Stimulated activated CD4-positive, alpha-beta T cell treated with anti-CD3 and anti-CD28 coated beads, TNF-alpha, amount 100 ng/mL, for 1 hour (primary cell): Measurements from ENCODE around the gene TNRC6A.
"Not testable (repeated sequence)": the region's sequence is repeated elsewhere in the genome, so short reads cannot be mapped to it uniquely, and the experiment has no call there.

ENCODE experiments used
- DNase-seq, 3 donors: peaks; one replicate each; pipeline ENCODE4 v3.0.0-alpha.2; 2020; ENCODE audit warnings: low read depth in 3 of 3, low spot score in 1 of 3

The TNRC6A gene

GRCh38 chr16:24844101-24845030 lies 114.9 kb downstream of the TNRC6A start:
- no peak for DNase-seq

- not testable (repeated sequence) for DNase-seq
Measured at GRCh38 chr16:24845031-24845365, 115.5 kb downstream of the TNRC6A start.

GRCh38 chr16:24845726-24846547 lies 116.5 kb downstream of the TNRC6A start, which contains the start of gene SLC5A11:
TSS of gene SLC5A11 (plus strand) at chr16:24845963. CDS start at chr16:24858644, 12,681 bp downstream.
- no peak for DNase-seq

GRCh38 chr16:24846548-24847357 lies 117.3 kb downstream of the TNRC6A start:
- DNase-seq = no peak

- DNase-seq = no peak
Measured at GRCh38 chr16:24847358-24847664, 117.9 kb downstream of the TNRC6A start.

- no peak for DNase-seq
Measured at GRCh38 chr16:24848065-24848464, 118.6 kb downstream of the TNRC6A start.

GRCh38 chr16:24849641-24850040 lies 120.2 kb downstream of the TNRC6A start:
- no peak for DNase-seq

- no peak for DNase-seq
Measured at GRCh38 chr16:24850289-24850938, 121.0 kb downstream of the TNRC6A start.

- no peak for DNase-seq
Measured at GRCh38 chr16:24851700-24852099, 122.2 kb downstream of the TNRC6A start.

- DNase-seq = no peak
Measured at GRCh38 chr16:24852281-24852721, 122.8 kb downstream of the TNRC6A start.

- no peak for DNase-seq
Measured at GRCh38 chr16:24853169-24853824, 123.8 kb downstream of the TNRC6A start.

- DNase-seq = no peak
Measured at GRCh38 chr16:24853830-24854229, 124.4 kb downstream of the TNRC6A start.

- no peak for DNase-seq
Measured at GRCh38 chr16:24854607-24855171, 125.2 kb downstream of the TNRC6A start.

- DNase-seq = no peak
Measured at GRCh38 chr16:24855678-24856077, 126.2 kb downstream of the TNRC6A start.

GRCh38 chr16:24856871-24857270 lies 127.4 kb downstream of the TNRC6A start:
- DNase-seq = not testable (repeated sequence)

- DNase-seq = peak in 1 of 3 donors; percentile 17
Measured at GRCh38 chr16:24858219-24859041, 129.0 kb downstream of the TNRC6A start.

GRCh38 chr16:24861461-24861860 lies 132.0 kb downstream of the TNRC6A start:
- DNase-seq = no peak

- DNase-seq = no peak
Measured at GRCh38 chr16:24863582-24864437, 134.4 kb downstream of the TNRC6A start.
